DOHH2 (cell line): ENCODE results near the gene ELOVL7.
"Not testable (repeated sequence)": the region's sequence is repeated elsewhere in the genome, so short reads cannot be mapped to it uniquely, and the experiment has no call there.

Experiments used
- H3F3A ChIP-seq: fragments of 200-600 bp; sonication (generic), shearing (Covaris generic); 2 replicates; pipeline ENCODE4 v1.6.0; 2016; ENCODE audit warnings: antibody characterized with exemption, mild to moderate bottlenecking; ENCODE audit not compliant: control insufficient read depth, insufficient read depth
- H3K27ac ChIP-seq: fragments of 200-600 bp; sonication (generic); 2 replicates; pipeline ENCODE4 v1.5.1; 2014; ENCODE audit warnings: low read depth, mild to moderate bottlenecking, low read length, moderate library complexity
- H3K27me3 ChIP-seq: fragments of 200-600 bp; sonication (generic); 2 replicates; pipeline ENCODE4 v1.6.1; 2014; ENCODE audit warnings: mild to moderate bottlenecking, low read length, mixed read lengths; ENCODE audit not compliant: control insufficient read depth
- H3K36me3 ChIP-seq: fragments of 200-600 bp; sonication (generic); 2 replicates; pipeline ENCODE4 v1.6.1; 2014; ENCODE audit warnings: mild to moderate bottlenecking, low read length, moderate library complexity, mixed read lengths; ENCODE audit not compliant: control insufficient read depth
- H3K4me1 ChIP-seq: fragments of 200-600 bp; sonication (generic); 2 replicates; pipeline ENCODE4 v1.6.1; 2014; ENCODE audit warnings: mild to moderate bottlenecking, low read length, mixed read lengths; ENCODE audit not compliant: control insufficient read depth
- H3K4me2 ChIP-seq: fragments of 200-600 bp; sonication (generic); 2 replicates; pipeline ENCODE4 v1.6.0; 2014; ENCODE audit warnings: mild to moderate bottlenecking, low read length, moderate library complexity
- H3K4me3 ChIP-seq: fragments of 200-600 bp; sonication (generic); 2 replicates; pipeline ENCODE4 v1.5.1; 2014; ENCODE audit warnings: mild to moderate bottlenecking, low read length, mixed read lengths
- H3K79me2 ChIP-seq: fragments of 200-600 bp; sonication (generic); 2 replicates; pipeline ENCODE4 v1.6.1; 2014; ENCODE audit warnings: mild to moderate bottlenecking, low read length, mixed read lengths; ENCODE audit not compliant: control insufficient read depth
- H3K9me2 ChIP-seq: fragments of 200-600 bp; sonication (generic); replicated peaks from 2 replicates; pipeline ENCODE4 v1.6.1; 2014; ENCODE audit warnings: mild to moderate bottlenecking, low read length, mixed read lengths; ENCODE audit not compliant: control insufficient read depth
- H3K9me3 ChIP-seq: fragments of 200-600 bp; sonication (generic); 2 replicates; pipeline ENCODE4 v1.6.1; 2014; ENCODE audit warnings: antibody characterized with exemption, low read length, mixed read lengths; ENCODE audit not compliant: control insufficient read depth, insufficient read depth
- H4K20me1 ChIP-seq: fragments of 200-600 bp; sonication (generic); 2 replicates; pipeline ENCODE4 v1.6.0; 2014; ENCODE audit warnings: low read depth, mild to moderate bottlenecking, antibody characterized with exemption, low read length, moderate library complexity; ENCODE audit not compliant: control insufficient read depth, insufficient read depth
- EZH2phosphoT487 ChIP-seq: fragments of 200-600 bp; sonication (generic); IDR thresholded peaks from 2 replicates; pipeline ENCODE4 v1.6.1; 2017; ENCODE audit warnings: borderline replicate concordance, mild to moderate bottlenecking, antibody characterized with exemption, low read length, moderate library complexity, mixed read lengths
- TF ChIP-seq, protein P1 (sequence below): fragments of 200-600 bp; sonication (generic); IDR thresholded peaks from one replicate; pipeline ENCODE4 v1.5.1; 2014; ENCODE audit warnings: antibody characterized with exemption, mild to moderate bottlenecking, low read depth, low read length; ENCODE audit not compliant: poor library complexity, severe bottlenecking

ELOVL7 gene

GRCh38 chr5:60722416-60722815, 121.7 kb downstream of the ELOVL7 start:
- no peaks in the 10 kb centered on the region for H3F3A ChIP-seq
- no peak for TF ChIP-seq EZH2phosphoT487
- TF ChIP-seq, protein P1, sequence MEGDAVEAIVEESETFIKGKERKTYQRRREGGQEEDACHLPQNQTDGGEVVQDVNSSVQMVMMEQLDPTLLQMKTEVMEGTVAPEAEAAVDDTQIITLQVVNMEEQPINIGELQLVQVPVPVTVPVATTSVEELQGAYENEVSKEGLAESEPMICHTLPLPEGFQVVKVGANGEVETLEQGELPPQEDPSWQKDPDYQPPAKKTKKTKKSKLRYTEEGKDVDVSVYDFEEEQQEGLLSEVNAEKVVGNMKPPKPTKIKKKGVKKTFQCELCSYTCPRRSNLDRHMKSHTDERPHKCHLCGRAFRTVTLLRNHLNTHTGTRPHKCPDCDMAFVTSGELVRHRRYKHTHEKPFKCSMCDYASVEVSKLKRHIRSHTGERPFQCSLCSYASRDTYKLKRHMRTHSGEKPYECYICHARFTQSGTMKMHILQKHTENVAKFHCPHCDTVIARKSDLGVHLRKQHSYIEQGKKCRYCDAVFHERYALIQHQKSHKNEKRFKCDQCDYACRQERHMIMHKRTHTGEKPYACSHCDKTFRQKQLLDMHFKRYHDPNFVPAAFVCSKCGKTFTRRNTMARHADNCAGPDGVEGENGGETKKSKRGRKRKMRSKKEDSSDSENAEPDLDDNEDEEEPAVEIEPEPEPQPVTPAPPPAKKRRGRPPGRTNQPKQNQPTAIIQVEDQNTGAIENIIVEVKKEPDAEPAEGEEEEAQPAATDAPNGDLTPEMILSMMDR = no peak
- H3K79me2 ChIP-seq = no peaks in the 10 kb centered on the region
- peaks cover 6% of the 10 kb centered on the region; the same call in 1 of the 2 replicates for H3K27me3 ChIP-seq
- no peak overlapping the region for H3K4me3 ChIP-seq
- H3K27ac ChIP-seq = no peak overlapping the region
- H3K4me1 ChIP-seq = no peaks in the 10 kb centered on the region
- no peaks in the 10 kb centered on the region for H3K36me3 ChIP-seq
- H3K9me2 ChIP-seq = no peaks in the 10 kb centered on the region
- H3K9me3 ChIP-seq = no peaks in the 10 kb centered on the region
- H3K4me2 ChIP-seq = no peak overlapping the region
- H4K20me1 ChIP-seq = no peaks in the 10 kb centered on the region

GRCh38 chr5:60719329-60719728, 124.7 kb downstream of the ELOVL7 start:
- no peak overlapping the region for H3K27ac ChIP-seq
- no peaks in the 10 kb centered on the region for H4K20me1 ChIP-seq
- no peaks in the 10 kb centered on the region for H3K36me3 ChIP-seq
- no peak overlapping the region for H3K4me2 ChIP-seq
- no peaks in the 10 kb centered on the region for H3F3A ChIP-seq
- peaks cover 6% of the 10 kb centered on the region; the same call in 1 of the 2 replicates for H3K27me3 ChIP-seq
- H3K79me2 ChIP-seq = no peaks in the 10 kb centered on the region
- H3K4me1 ChIP-seq = no peaks in the 10 kb centered on the region
- no peaks in the 10 kb centered on the region for H3K9me2 ChIP-seq
- no peak overlapping the region for H3K4me3 ChIP-seq
- TF ChIP-seq EZH2phosphoT487 = no peak
- TF ChIP-seq, protein P1 = no peak
- H3K9me3 ChIP-seq = no peaks in the 10 kb centered on the region

DNA sequence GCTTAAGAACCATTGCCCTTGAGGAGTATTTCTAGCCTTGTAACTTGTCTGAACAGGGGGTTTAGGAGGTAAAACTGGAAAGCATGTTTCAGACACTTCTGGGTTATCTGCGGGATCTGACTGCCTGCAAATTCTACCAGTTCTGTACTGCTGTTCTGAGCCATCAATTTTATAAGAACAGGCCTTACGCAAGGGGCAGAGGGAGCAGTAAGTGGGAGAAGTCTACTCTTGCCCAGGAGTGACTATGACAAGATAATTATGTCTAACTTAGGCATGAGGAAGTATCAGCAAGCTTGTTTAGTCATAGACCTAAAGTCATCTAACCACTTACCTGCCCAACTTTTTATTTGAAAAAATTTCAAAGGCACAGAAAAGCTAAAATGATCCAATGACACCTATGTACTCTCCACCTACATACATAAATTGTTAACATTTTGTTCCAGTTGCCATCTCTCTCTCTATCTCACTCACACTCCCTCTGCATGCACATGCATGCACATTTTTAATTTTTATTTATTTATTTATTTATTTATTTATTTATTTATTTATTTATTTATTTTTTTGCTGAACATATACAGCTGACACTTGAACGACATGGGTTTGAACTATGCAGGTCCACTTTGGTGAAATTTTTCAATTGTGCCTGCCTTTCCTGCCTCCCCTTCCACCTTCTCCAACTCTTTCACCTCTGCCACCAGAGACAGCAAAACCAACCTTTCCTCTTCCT, 125.7 kb downstream of the ELOVL7 start:
- Histone ChIP-seq H3K79me2 (no peaks in the 10 kb centered on the region), H3K4me2 (no peak overlapping the region), H3K4me3 (no peak overlapping the region), H3K27me3 (peaks cover 6% of the 10 kb centered on the region; the same call in 1 of the 2 replicates), H3K9me2 (no peaks in the 10 kb centered on the region), H3K36me3 (no peaks in the 10 kb centered on the region), H3K4me1 (no peaks in the 10 kb centered on the region), H3K27ac (no peak overlapping the region), H3K9me3 (no peaks in the 10 kb centered on the region), H3F3A (no peaks in the 10 kb centered on the region), H4K20me1 (no peaks in the 10 kb centered on the region)
- no peak for TF ChIP-seq EZH2phosphoT487

- not testable (repeated sequence) for H4K20me1 ChIP-seq, H3K4me3 ChIP-seq, H3K27ac ChIP-seq, H3K9me3 ChIP-seq, H3K36me3 ChIP-seq, H3K4me1 ChIP-seq, H3F3A ChIP-seq, H3K9me2 ChIP-seq, H3K4me2 ChIP-seq, H3K27me3 ChIP-seq, H3K79me2 ChIP-seq
Observed at GRCh38 chr5:60715201-60715928, 128.7 kb downstream of the ELOVL7 start.
